Measurements from ENCODE around the gene KLF12. TPM values are rescaled to one million over a fixed set of nuclear protein-coding genes. Genes with fewer than 3 reads are reported as not detected.

The KLF12 gene
- 25.9 and 26.0 TPM in 2 replicates for total RNA-seq
- 16.0 and 18.3 TPM in 2 replicates for polyA plus RNA-seq
- polyA plus RNA-seq (2011; cell fraction: cytosol; rRNA removed) = 7.0 and 8.9 TPM in 2 replicates
- 31.3 and 31.9 TPM in 2 replicates for polyA plus RNA-seq (2011; cell fraction: nucleus; rRNA removed)
- 10.1 and 11.2 TPM in 2 replicates for polyA plus RNA-seq (2012)
- 161 and 176 TPM in 2 replicates for polyA minus RNA-seq
- polyA minus RNA-seq (2011; cell fraction: cytosol; rRNA and poly(A)+ RNA removed) = 6.3 TPM
- 179 and 248 TPM in 2 replicates for polyA minus RNA-seq (2011; cell fraction: nucleus; rRNA and poly(A)+ RNA removed)
- Bru-seq, nascent RNA = percentile 90 among the genes with signal in this experiment
- percentile 72 among the genes with signal in this experiment for BruChase-seq, experiment 1, labeled RNA remaining after a 6-hour chase
- BruChase-seq, experiment 2, labeled RNA remaining after a 2-hour chase = percentile 78 among the genes with signal in this experiment
- long read RNA-seq, partial matches to known transcripts = 1 of 19 reads
- long read RNA-seq, other reads (novel, unspliced or antisense) = 18 of 19 reads

DNA sequence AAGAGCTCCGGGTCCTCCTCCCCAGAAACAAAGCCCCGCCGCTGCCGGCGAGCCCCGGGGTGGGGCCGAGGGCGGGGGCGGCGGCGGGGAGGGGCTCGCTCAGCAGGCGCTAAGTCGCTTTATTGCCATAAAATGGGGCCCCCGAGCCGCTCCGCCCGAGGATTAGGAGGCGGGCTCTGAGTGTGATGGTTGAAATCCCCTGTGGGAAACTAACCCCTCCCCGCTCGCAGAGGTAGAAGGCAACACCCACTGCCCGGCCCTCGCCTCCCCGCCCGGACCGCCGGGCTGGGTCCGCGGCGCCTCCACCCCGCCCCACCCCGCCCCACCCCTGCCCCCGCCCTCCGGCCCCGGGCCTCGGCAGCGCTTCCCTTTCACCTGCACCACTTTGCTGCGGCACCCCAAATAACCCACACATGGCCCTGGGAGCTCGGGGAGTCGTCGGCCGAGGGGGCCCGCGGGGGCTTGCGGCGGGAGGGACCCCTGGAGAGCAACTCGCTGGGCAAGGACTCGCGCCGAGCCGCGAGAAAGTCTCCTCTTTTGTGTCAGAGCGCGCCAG, at the start of gene KLF12:
Gene KLF12 (minus strand): TSS at position 184 of the 556 bp plus-strand sequence.
- DNase-seq (ENCODE audit: low read depth, low spot score) (peak; percentile 88), FAIRE-seq (peak; percentile 58)
- H3K27me3 ChIP-seq (ENCODE audit: control insufficient read depth in 2 of 2, insufficient read depth in 2 of 2, low read length in 2 of 2) = no peaks in the 10 kb centered on the region
- intact Hi-C loops (cut with micrococcal nuclease) = loop anchor here (1.0 to 10.0 kb wide), 7 partner anchors 59 to 771 kb away; no protein-coding TSS in a partner anchor
- no peaks in the 10 kb centered on the region for H3K36me3 ChIP-seq (ENCODE audit: control insufficient read depth in 2 of 2, extremely low read depth in 1 of 2, insufficient read depth in 2 of 2, low read length in 2 of 2)
- H3K9me3 ChIP-seq (replicated peaks; ENCODE audit: control insufficient read depth, insufficient read depth, low read length) = no peaks in the 10 kb centered on the region
- H3K4me2 ChIP-seq (ENCODE audit: insufficient read depth, low read length) = peak within 1 kb of the TSS; percentile 92
- H3K4me1 ChIP-seq (ENCODE audit: control insufficient read depth, extremely low read depth, insufficient read depth, low read length) = peaks cover 26% of the 10 kb centered on the region
- peak within 1 kb of the TSS; percentile 73 for H2AFZ ChIP-seq (ENCODE audit: low read depth, low read length)
- H3K9ac ChIP-seq (replicated peaks; ENCODE audit: extremely low read depth, insufficient read depth, low read length) = peak within 1 kb of the TSS; percentile 90
- ChIA-PET POLR2A (interaction anchor here (0.6 kb wide), 1 partner anchor 327 kb away, joined by 3 read pairs; no protein-coding TSS in a partner anchor), CTCF (interaction anchor here (0.6 to 12.0 kb wide), 7 partner anchors 19 to 1085 kb away, joined by 3 to 76 read pairs (median 4); no protein-coding TSS in a partner anchor)
- H3K79me2 ChIP-seq (ENCODE audit: control insufficient read depth, insufficient read depth, low read length) = peaks cover 46% of the 10 kb centered on the region
- peak within 1 kb of the TSS; percentile 74 to 92 (median 91) for H3K4me3 ChIP-seq (replicated peaks in 1 of 3; ENCODE audit: insufficient read depth in 1 of 3, low read depth in 1 of 3, low read length in 3 of 3)
- TF ChIP-seq POLR2AphosphoS5 (IDR thresholded peaks at IDR 0.05; ENCODE audit: insufficient read depth, low read depth, low read length) (peak; percentile 14), FOS (IDR thresholded peaks at IDR 0.05; ENCODE audit: borderline replicate concordance, insufficient read depth, low read length) (no peak), POLR2A (IDR thresholded peaks at IDR 0.05; ENCODE audit: low read depth, low read length) (no peak)
- dilution Hi-C loops (cut with MboI; ENCODE audit: extremely low pct_ligation_motif_present, low sequenced_read_pairs) = no loop called here
- peaks cover 2% of the 10 kb centered on the region for H4K20me1 ChIP-seq (replicated peaks; ENCODE audit: control insufficient read depth, extremely low read depth, insufficient read depth, low read length)
- H3K27ac ChIP-seq (ENCODE audit: insufficient read depth, low read depth, low read length) = peak within 1 kb of the TSS; percentile 77
- BruUV-seq (replicated peaks) = no TSS peak
- no peaks in the 10 kb centered on the region for H3K9me1 ChIP-seq (replicated peaks; ENCODE audit: control insufficient read depth, extremely low read depth, insufficient read depth, low read length)

DNA sequence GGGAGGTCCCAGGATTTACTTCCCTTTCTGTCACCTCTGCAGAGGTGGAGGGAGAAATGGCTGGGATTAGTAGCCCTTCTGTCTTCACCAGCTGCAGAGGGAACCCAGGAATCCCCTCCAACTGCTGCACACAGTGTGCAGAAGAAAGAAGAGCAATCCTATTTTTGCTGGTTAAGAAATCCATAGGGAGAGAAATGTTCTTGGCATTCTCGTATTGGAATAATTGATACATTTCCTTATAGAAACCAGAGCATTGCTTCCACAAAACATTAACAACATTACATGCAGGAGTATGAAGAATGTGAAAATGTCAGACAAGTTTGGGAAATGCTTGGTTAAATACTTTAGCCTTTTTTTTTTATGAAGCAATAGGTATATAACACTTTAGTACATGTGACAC, 48.3 kb upstream of the KLF12 start:
- H3K4me1 ChIP-seq (ENCODE audit: control insufficient read depth, extremely low read depth, insufficient read depth, low read length) = peaks cover 2% of the 10 kb centered on the region
- FAIRE-seq (no peak), DNase-seq (ENCODE audit: low read depth, low spot score) (no peak)
- no peaks in the 10 kb centered on the region for H3K79me2 ChIP-seq (ENCODE audit: control insufficient read depth, insufficient read depth, low read length)
- no peak overlapping the region for H3K9ac ChIP-seq (replicated peaks; ENCODE audit: extremely low read depth, insufficient read depth, low read length)
- no peaks in the 10 kb centered on the region for H3K9me1 ChIP-seq (replicated peaks; ENCODE audit: control insufficient read depth, extremely low read depth, insufficient read depth, low read length)
- H3K27me3 ChIP-seq (ENCODE audit: control insufficient read depth in 2 of 2, insufficient read depth in 2 of 2, low read length in 2 of 2) = no peaks in the 10 kb centered on the region
- no TSS peak for BruUV-seq (replicated peaks)
- POLR2A ChIA-PET = no interaction called here
- no peaks in the 10 kb centered on the region for H3K36me3 ChIP-seq (ENCODE audit: control insufficient read depth in 2 of 2, extremely low read depth in 1 of 2, insufficient read depth in 2 of 2, low read length in 2 of 2)
- dilution Hi-C loops (cut with MboI; ENCODE audit: extremely low pct_ligation_motif_present, low sequenced_read_pairs) = no loop called here
- H3K4me3 ChIP-seq (replicated peaks in 1 of 3; ENCODE audit: insufficient read depth in 1 of 3, low read depth in 1 of 3, low read length in 3 of 3) = no peak overlapping the region
- H2AFZ ChIP-seq (ENCODE audit: low read depth, low read length) = no peak overlapping the region
- no peak overlapping the region for H3K4me2 ChIP-seq (ENCODE audit: insufficient read depth, low read length)
- intact Hi-C loops (cut with micrococcal nuclease) = no loop called here
- no peak overlapping the region for H3K27ac ChIP-seq (ENCODE audit: insufficient read depth, low read depth, low read length)
- H3K9me3 ChIP-seq (replicated peaks; ENCODE audit: control insufficient read depth, insufficient read depth, low read length) = no peaks in the 10 kb centered on the region
- TF ChIP-seq, protein P1, sequence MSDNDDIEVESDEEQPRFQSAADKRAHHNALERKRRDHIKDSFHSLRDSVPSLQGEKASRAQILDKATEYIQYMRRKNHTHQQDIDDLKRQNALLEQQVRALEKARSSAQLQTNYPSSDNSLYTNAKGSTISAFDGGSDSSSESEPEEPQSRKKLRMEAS (IDR thresholded peaks at IDR 0.05; ENCODE audit: insufficient read depth, insufficient read length) = no peak
- no peak for TF ChIP-seq FOS (IDR thresholded peaks at IDR 0.05; ENCODE audit: borderline replicate concordance, insufficient read depth, low read length)
- no peak for TF ChIP-seq JUN (IDR thresholded peaks at IDR 0.05; ENCODE audit: borderline replicate concordance, insufficient read depth, insufficient read length, low read depth)
- TF ChIP-seq POLR2A (IDR thresholded peaks at IDR 0.05; ENCODE audit: low read depth, low read length) = no peak
- TF ChIP-seq EZH2 (IDR thresholded peaks at IDR 0.05; ENCODE audit: borderline replicate concordance, low read depth, low read length, severe bottlenecking) = no peak
- TF ChIP-seq, protein P2, sequence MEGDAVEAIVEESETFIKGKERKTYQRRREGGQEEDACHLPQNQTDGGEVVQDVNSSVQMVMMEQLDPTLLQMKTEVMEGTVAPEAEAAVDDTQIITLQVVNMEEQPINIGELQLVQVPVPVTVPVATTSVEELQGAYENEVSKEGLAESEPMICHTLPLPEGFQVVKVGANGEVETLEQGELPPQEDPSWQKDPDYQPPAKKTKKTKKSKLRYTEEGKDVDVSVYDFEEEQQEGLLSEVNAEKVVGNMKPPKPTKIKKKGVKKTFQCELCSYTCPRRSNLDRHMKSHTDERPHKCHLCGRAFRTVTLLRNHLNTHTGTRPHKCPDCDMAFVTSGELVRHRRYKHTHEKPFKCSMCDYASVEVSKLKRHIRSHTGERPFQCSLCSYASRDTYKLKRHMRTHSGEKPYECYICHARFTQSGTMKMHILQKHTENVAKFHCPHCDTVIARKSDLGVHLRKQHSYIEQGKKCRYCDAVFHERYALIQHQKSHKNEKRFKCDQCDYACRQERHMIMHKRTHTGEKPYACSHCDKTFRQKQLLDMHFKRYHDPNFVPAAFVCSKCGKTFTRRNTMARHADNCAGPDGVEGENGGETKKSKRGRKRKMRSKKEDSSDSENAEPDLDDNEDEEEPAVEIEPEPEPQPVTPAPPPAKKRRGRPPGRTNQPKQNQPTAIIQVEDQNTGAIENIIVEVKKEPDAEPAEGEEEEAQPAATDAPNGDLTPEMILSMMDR (IDR thresholded peaks at IDR 0.05; ENCODE audit: extremely low read depth in 1 of 2, insufficient read depth in 1 of 2, low read depth in 1 of 2, low read length in 2 of 2) = no peak
- no peak for TF ChIP-seq POLR2AphosphoS5 (IDR thresholded peaks at IDR 0.05; ENCODE audit: insufficient read depth, low read depth, low read length)
- no peak for TF ChIP-seq GATA2 (IDR thresholded peaks at IDR 0.05; ENCODE audit: insufficient read depth, insufficient read length, low read depth, low read length)
- TF ChIP-seq MYC (IDR thresholded peaks at IDR 0.05; ENCODE audit: low read depth, low read length) = no peak
- CTCF ChIA-PET = no interaction called here
- no peaks in the 10 kb centered on the region for H4K20me1 ChIP-seq (replicated peaks; ENCODE audit: control insufficient read depth, extremely low read depth, insufficient read depth, low read length)

All from endothelial cell of umbilical vein (primary cell).